GM21825 (cell line): ENCODE measurements around the gene MYH15.

Experiments used
- ATAC-seq: cut with Tn5 transposase; IDR thresholded peaks from one replicate; pipeline ENCODE4 v1.9.1; 2021; ENCODE audit warnings: mild to moderate bottlenecking, moderate library complexity; ENCODE audit not compliant: unreplicated experiment

The MYH15 gene

GRCh38 chr3:108473711-108474110 lies 36.7 kb downstream of the MYH15 start:
- no peak for ATAC-seq

GRCh38 chr3:108472001-108472591 lies 38.3 kb downstream of the MYH15 start:
- ATAC-seq: no peak

GRCh38 chr3:108471426-108471825 lies 39.0 kb downstream of the MYH15 start:
- no peak for ATAC-seq

- no peak for ATAC-seq
These were observed 41.3 kb downstream of the MYH15 start for GRCh38 chr3:108469126-108469525.

- no peak for ATAC-seq
These were observed 41.8 kb downstream of the MYH15 start for GRCh38 chr3:108468577-108468976.

GRCh38 chr3:108462899-108463298 lies 47.5 kb downstream of the MYH15 start:
- no peak for ATAC-seq

- ATAC-seq: no peak
These were observed 48.7 kb downstream of the MYH15 start for GRCh38 chr3:108461661-108462111.

- no peak for ATAC-seq
These were observed 51.2 kb downstream of the MYH15 start for GRCh38 chr3:108459225-108459624.

GRCh38 chr3:108455212-108455705 lies 55.1 kb downstream of the MYH15 start:
- ATAC-seq: no peak

GRCh38 chr3:108453565-108453964 lies 56.8 kb downstream of the MYH15 start:
- ATAC-seq: no peak

GRCh38 chr3:108450444-108450843 lies 60.0 kb downstream of the MYH15 start:
- no peak for ATAC-seq

- ATAC-seq: no peak
These were observed 61.8 kb downstream of the MYH15 start for GRCh38 chr3:108448593-108448992.

GRCh38 chr3:108447096-108447847 lies 63.1 kb downstream of the MYH15 start:
- ATAC-seq: no peak

- no peak for ATAC-seq
These were observed 68.1 kb downstream of the MYH15 start for GRCh38 chr3:108442281-108442680.

GRCh38 chr3:108441518-108441917 lies 68.9 kb downstream of the MYH15 start:
- ATAC-seq: no peak

GRCh38 chr3:108441071-108441507 lies 69.3 kb downstream of the MYH15 start:
- no peak for ATAC-seq

- no peak for ATAC-seq
These were observed 71.9 kb downstream of the MYH15 start for GRCh38 chr3:108438542-108438941.

GRCh38 chr3:108437439-108437838 lies 73.0 kb downstream of the MYH15 start:
- ATAC-seq: no peak

- ATAC-seq: no peak
These were observed 76.5 kb downstream of the MYH15 start for GRCh38 chr3:108433928-108434327.

- ATAC-seq: no peak
These were observed 78.0 kb downstream of the MYH15 start for GRCh38 chr3:108432431-108432830.

- ATAC-seq: no peak
These were observed 79.9 kb downstream of the MYH15 start for GRCh38 chr3:108430540-108430939.

- ATAC-seq: no peak
These were observed 81.8 kb downstream of the MYH15 start for GRCh38 chr3:108428586-108428985.
